Natural killer cell (primary cell): Measurements from ENCODE around the gene TSC22D3. TPM values are rescaled to one million over a fixed set of nuclear protein-coding genes. Genes with fewer than 3 reads are reported as not detected.

ENCODE experiments used
- ATAC-seq, 3 donors: fragments of 150-1000 bp in 2 of 3; fragments of 200-7000 bp in 1 of 3; cut with Tn5 transposase; 1 replicate in 1 of 3; 2 replicates in 2 of 3; pipeline ENCODE4 v1.10.0; 2021; ENCODE audit warnings: mild to moderate bottlenecking in 2 of 3, moderate library complexity in 2 of 3
- DNase-seq, 2 donors: peaks; one replicate each; pipeline versions ENCODE4 v3.0.0 to v3.0.0-alpha.2; 2013 to 2021; ENCODE audit warnings: mixed read lengths in 1 of 2
- H3K27ac ChIP-seq: one replicate; pipeline ENCODE4 v1.5.1; 2013; ENCODE audit warnings: mild to moderate bottlenecking, low read length
- H3K27me3 ChIP-seq: one replicate; pipeline ENCODE4 v1.6.1; 2013; ENCODE audit warnings: low read length; ENCODE audit not compliant: control insufficient read depth, insufficient read depth
- H3K36me3 ChIP-seq: one replicate; pipeline ENCODE4 v1.6.1; 2013; ENCODE audit warnings: low read length; ENCODE audit not compliant: control insufficient read depth, insufficient read depth
- H3K4me1 ChIP-seq: one replicate; pipeline ENCODE4 v1.6.1; 2013; ENCODE audit warnings: low read length; ENCODE audit not compliant: control insufficient read depth, insufficient read depth
- H3K4me3 ChIP-seq: one replicate; pipeline ENCODE4 v1.5.1; 2013; ENCODE audit warnings: low read length
- H3K9me3 ChIP-seq: one replicate; pipeline ENCODE4 v1.6.1; 2013; ENCODE audit warnings: low read length; ENCODE audit not compliant: control insufficient read depth, insufficient read depth
- H3K27ac Mint-ChIP-seq, 2 donors: one replicate each; pipeline ENCODE4 v1.8.0; 2022; ENCODE audit warnings: mild to moderate bottlenecking in 2 of 2, mixed read lengths in 2 of 2, moderate library complexity in 1 of 2
- H3K27me3 Mint-ChIP-seq, 2 donors: one replicate each; pipeline ENCODE4 v1.8.0; 2022; ENCODE audit warnings: low read depth in 2 of 2, mixed read lengths in 2 of 2
- H3K36me3 Mint-ChIP-seq: one replicate; pipeline ENCODE4 v1.8.0; 2022; ENCODE audit warnings: mixed read lengths
- H3K4me1 Mint-ChIP-seq, 2 donors: one replicate each; pipeline ENCODE4 v1.8.0; 2022; ENCODE audit warnings: mixed read lengths in 2 of 2
- H3K4me3 Mint-ChIP-seq: one replicate; pipeline ENCODE4 v1.8.0; 2022; ENCODE audit warnings: mild to moderate bottlenecking, moderate library complexity, mixed read lengths
- H3K9me3 Mint-ChIP-seq, 2 donors: one replicate each; pipeline ENCODE4 v1.8.0; 2022; ENCODE audit warnings: mixed read lengths in 2 of 2
- WGBS: methylation state at CpG from one replicate; pipeline ENCODE4 v1.1.7; 2013; ENCODE audit warnings: missing lambda C conversion rate; ENCODE audit not compliant: insufficient coverage; 5-methylcytosine and 5-hydroxymethylcytosine counted together
- intact Hi-C: fragments of 100-400 bp; cut with micrococcal nuclease; formaldehyde crosslinking; loops from one replicate; pipeline ENCODE4 v1.14.2; 2022
- total RNA-seq, 4 donors: library from RNA; stranded (reverse); fragments of 120-200 nt in 1 of 4; gene quantifications; one replicate each; pipeline versions ENCODE4 v1.2.3 to v1.2.4, GENCODE V29; 2013 to 2022
- TF ChIP-seq, protein P1 (sequence below): fragments of 200-600 bp; IDR thresholded peaks from one replicate; pipeline ENCODE4 v1.8.0; 2022; ENCODE audit warnings: antibody characterized with exemption

The TSC22D3 gene
- total RNA-seq, 3 donors from 2014 or later (not counting 1 experiment from before 2014, with no cell fraction given) = 895 to 1,800 (median 1,053) TPM

DNA sequence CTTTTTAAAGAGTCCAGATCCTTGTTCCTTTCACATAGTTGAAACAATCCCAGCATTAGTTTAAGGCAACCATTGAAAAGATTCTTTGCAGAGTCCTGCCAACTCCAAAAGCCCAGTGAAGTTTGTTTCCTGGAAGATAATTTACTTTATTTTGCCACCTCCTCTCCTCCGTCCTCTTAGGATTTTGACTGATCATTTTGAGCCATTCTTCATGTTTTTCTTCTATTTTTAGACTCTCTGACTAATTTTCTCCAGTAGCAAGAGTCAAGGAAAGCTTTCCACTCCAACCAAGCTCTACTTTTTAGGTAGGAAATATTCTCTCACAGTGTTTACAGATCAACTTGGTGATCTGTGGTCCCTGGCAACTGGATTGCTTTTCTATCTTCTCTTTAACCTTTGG is 12.2 kb upstream of the TSC22D3 start:
- no peak for ATAC-seq
- no peaks in the 10 kb centered on the region for H3K36me3 ChIP-seq
- 80% methylated on average over 1 of the region's 1 CpG for WGBS
- no peaks in the 10 kb centered on the region for H3K36me3 Mint-ChIP-seq
- H3K9me3 ChIP-seq = no peaks in the 10 kb centered on the region
- no peaks in the 10 kb centered on the region for H3K27me3 ChIP-seq
- no peak overlapping the region for H3K27ac Mint-ChIP-seq
- no peak overlapping the region for H3K27ac ChIP-seq
- no peak for DNase-seq
- TF ChIP-seq, protein P1, sequence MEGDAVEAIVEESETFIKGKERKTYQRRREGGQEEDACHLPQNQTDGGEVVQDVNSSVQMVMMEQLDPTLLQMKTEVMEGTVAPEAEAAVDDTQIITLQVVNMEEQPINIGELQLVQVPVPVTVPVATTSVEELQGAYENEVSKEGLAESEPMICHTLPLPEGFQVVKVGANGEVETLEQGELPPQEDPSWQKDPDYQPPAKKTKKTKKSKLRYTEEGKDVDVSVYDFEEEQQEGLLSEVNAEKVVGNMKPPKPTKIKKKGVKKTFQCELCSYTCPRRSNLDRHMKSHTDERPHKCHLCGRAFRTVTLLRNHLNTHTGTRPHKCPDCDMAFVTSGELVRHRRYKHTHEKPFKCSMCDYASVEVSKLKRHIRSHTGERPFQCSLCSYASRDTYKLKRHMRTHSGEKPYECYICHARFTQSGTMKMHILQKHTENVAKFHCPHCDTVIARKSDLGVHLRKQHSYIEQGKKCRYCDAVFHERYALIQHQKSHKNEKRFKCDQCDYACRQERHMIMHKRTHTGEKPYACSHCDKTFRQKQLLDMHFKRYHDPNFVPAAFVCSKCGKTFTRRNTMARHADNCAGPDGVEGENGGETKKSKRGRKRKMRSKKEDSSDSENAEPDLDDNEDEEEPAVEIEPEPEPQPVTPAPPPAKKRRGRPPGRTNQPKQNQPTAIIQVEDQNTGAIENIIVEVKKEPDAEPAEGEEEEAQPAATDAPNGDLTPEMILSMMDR = no peak
- no peaks in the 10 kb centered on the region for H3K4me1 ChIP-seq
- intact Hi-C loops = no loop called here
- H3K4me3 Mint-ChIP-seq = no peak overlapping the region
- no peaks in the 10 kb centered on the region for H3K4me1 Mint-ChIP-seq
- peaks cover 7 to 17% of the 10 kb centered on the region in 2 donors for H3K27me3 Mint-ChIP-seq
- H3K4me3 ChIP-seq = no peak overlapping the region
- H3K9me3 Mint-ChIP-seq = no peaks in the 10 kb centered on the region

DNA sequence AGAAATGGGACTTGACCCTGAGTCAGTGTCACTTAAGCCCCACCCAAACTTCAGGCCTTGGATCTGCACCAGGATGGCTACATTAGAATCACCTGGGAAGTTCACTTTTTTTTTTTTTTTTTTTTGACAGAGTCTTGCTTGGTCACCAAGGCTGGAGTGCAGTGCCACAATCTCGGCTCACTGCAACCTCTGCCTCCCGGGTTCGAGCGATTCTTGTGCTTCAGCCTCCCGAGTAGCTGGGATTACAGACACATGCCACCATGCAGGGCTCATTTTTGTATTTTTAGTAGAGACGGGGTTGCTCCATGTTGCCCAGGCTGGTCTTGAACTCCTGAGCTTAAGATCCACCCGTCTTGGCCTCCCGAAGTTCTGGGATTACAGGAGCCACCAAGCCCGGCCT is 4.9 kb upstream of the TSC22D3 start:
- Mint-ChIP-seq H3K36me3 (no peaks in the 10 kb centered on the region), H3K4me3 (no peak overlapping the region), H3K9me3 (no peaks in the 10 kb centered on the region), H3K27ac (no peak overlapping the region), H3K4me1 (peaks cover 14 to 15% of the 10 kb centered on the region in 2 donors), H3K27me3 (peaks cover 3 to 7% of the 10 kb centered on the region in 2 donors)
- Histone ChIP-seq H3K4me3 (no peak overlapping the region), H3K36me3 (no peaks in the 10 kb centered on the region), H3K27ac (no peak overlapping the region), H3K27me3 (no peaks in the 10 kb centered on the region), H3K4me1 (peaks cover 13% of the 10 kb centered on the region), H3K9me3 (no peaks in the 10 kb centered on the region)
- intact Hi-C loops = no loop called here
- WGBS = 94% methylated on average over 9 of the region's 9 CpGs
- ATAC-seq = no peak
- no peak for DNase-seq
- TF ChIP-seq, protein P1 = no peak

DNA sequence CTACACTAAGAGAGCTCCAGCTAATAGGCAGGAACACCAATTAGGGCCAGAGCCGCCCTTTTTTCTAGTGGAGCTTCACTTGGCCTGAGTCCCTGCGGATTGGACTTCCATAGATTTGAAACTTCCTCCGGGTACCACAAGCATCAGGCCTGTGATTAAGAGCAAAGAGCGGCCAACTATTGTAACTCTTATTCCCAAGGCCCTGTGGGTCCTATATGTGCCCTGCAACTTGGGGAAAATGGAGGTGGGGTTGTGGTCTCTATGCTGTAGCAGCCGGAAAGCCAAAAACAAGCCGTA is 1.9 kb upstream of the TSC22D3 start, which contains the start of gene NCBP2L:
Gene NCBP2L (plus strand): TSS at position 198 of the 297 bp plus-strand sequence. CDS start 16,488 bp downstream, outside the sequence.
- peak within 1 kb of the TSS; percentile 62 for H3K4me3 ChIP-seq
- peaks cover 0 to 7% of the 10 kb centered on the region in 2 donors for H3K27me3 Mint-ChIP-seq
- intact Hi-C loops = loop anchor here (1.0 to 5.0 kb wide), 5 partner anchors 65 to 880 kb away; no protein-coding TSS in a partner anchor

More for the DNA sequence above, 1.9 kb upstream of the TSC22D3 start, which contains the start of gene NCBP2L:
- no peaks in the 10 kb centered on the region for H3K36me3 ChIP-seq
- H3K4me1 ChIP-seq = peaks cover 23% of the 10 kb centered on the region
- no peak for ATAC-seq
- TF ChIP-seq, protein P1 = no peak
- peak within 1 kb of the TSS; percentile 87 for H3K4me3 Mint-ChIP-seq
- no peaks in the 10 kb centered on the region for H3K27me3 ChIP-seq
- no peak within 1 kb of the TSS for H3K27ac ChIP-seq
- no peak for DNase-seq
- WGBS = 75% methylated on average over 6 of the region's 6 CpGs
- H3K4me1 Mint-ChIP-seq = peaks cover 14 to 19% of the 10 kb centered on the region in 2 donors
- H3K27ac Mint-ChIP-seq = peak within 1 kb of the TSS; percentile 52 to 75
- H3K9me3 Mint-ChIP-seq = no peaks in the 10 kb centered on the region
- no peaks in the 10 kb centered on the region for H3K36me3 Mint-ChIP-seq
- no peaks in the 10 kb centered on the region for H3K9me3 ChIP-seq
